Measurements from ENCODE around the gene COA6. TPM values are rescaled to one million over a fixed set of nuclear protein-coding genes. Genes with fewer than 3 reads are reported as not detected.

The COA6 gene
- total and polyA plus RNA-seq, 2 of the 13 experiments (the other 11 are each of a cell fraction or from before 2014, with no cell fraction given) = 32.4 to 104 TPM

DNA sequence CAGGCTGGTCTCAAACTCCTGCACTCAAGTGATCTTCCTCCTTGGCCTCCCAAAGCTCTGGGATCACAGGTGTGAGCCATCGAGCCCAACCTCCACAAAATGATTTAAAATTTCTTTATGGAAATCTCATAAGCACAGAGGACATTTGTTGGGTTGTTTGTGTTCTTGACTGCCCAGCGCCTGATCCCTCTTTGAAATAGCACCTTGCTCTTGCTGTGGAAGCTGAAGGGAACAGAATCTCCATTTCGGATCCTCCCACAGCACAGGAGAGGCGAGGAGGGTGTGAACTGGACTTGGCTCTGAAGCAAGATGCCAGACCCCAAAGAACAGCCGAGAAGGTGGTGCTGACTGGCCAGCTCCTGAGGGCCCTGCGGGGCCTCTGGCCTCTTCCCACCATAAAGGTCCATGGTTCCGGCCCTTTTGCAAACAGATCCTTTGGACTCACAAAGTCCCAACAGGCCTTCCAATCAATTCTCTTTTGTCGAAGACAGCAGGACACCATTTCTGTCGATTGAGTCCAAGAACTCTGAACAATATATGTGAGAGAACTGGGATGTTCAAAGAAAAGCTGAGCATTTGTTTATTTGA is 45.6 kb upstream of the COA6 start (continued):
- TF ChIP-seq, protein P1, sequence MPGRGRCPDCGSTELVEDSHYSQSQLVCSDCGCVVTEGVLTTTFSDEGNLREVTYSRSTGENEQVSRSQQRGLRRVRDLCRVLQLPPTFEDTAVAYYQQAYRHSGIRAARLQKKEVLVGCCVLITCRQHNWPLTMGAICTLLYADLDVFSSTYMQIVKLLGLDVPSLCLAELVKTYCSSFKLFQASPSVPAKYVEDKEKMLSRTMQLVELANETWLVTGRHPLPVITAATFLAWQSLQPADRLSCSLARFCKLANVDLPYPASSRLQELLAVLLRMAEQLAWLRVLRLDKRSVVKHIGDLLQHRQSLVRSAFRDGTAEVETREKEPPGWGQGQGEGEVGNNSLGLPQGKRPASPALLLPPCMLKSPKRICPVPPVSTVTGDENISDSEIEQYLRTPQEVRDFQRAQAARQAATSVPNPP (CRISPR knock-in tag; IDR thresholded peaks at IDR 0.05) = peak; percentile 53; the same call in 1 of the 2 replicates
- TF ChIP-seq ZBTB2 (CRISPR knock-in tag; IDR thresholded peaks at IDR 0.05; ENCODE audit: low read depth) (no peak), ZFP82 (CRISPR knock-in tag; IDR thresholded peaks at IDR 0.05; ENCODE audit: borderline replicate concordance) (0 out of 2 replicates have a peak, but pooled peaks have one; percentile 28), STAT5B (CRISPR knock-in tag; IDR thresholded peaks at IDR 0.05) (no peak), ZFP1 (CRISPR knock-in tag; IDR thresholded peaks at IDR 0.05) (0 out of 2 replicates have a peak, but pooled peaks have one; percentile 43), ZNF292 (CRISPR knock-in tag; IDR thresholded peaks at IDR 0.05; ENCODE audit: borderline replicate concordance, low read depth) (peak; percentile 36; the same call in 1 of the 2 replicates), BRCA1 (CRISPR knock-in tag; IDR thresholded peaks at IDR 0.05) (no peak; the same call in 1 of the 2 replicates), RCOR2 (CRISPR knock-in tag; IDR thresholded peaks at IDR 0.05) (peak; percentile 29; the same call in 1 of the 2 replicates), RFXANK (CRISPR knock-in tag; IDR thresholded peaks at IDR 0.05) (no peak), DNMT3B (CRISPR knock-in tag; conservative IDR thresholded peaks at IDR 0.05) (no peak), ZNF407 (CRISPR knock-in tag; IDR thresholded peaks at IDR 0.05; ENCODE audit: not compliant biosample characterization) (no peak)
- TF ChIP-seq, protein P2, sequence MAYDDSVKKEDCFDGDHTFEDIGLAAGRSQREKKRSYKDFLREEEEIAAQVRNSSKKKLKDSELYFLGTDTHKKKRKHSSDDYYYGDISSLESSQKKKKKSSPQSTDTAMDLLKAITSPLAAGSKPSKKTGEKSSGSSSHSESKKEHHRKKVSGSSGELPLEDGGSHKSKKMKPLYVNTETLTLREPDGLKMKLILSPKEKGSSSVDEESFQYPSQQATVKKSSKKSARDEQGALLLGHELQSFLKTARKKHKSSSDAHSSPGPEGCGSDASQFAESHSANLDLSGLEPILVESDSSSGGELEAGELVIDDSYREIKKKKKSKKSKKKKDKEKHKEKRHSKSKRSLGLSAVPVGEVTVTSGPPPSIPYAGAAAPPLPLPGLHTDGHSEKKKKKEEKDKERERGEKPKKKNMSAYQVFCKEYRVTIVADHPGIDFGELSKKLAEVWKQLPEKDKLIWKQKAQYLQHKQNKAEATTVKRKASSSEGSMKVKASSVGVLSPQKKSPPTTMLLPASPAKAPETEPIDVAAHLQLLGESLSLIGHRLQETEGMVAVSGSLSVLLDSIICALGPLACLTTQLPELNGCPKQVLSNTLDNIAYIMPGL (CRISPR knock-in tag; IDR thresholded peaks at IDR 0.05; ENCODE audit: borderline replicate concordance in 1 of 2, low read depth in 1 of 2) = 0 out of 4 replicates have a peak, but pooled peaks have one; percentile 34 to 47

Data from HepG2 (cell line).